GM10266 (cell line): ENCODE results near the gene PIGBOS1.
A peak's percentile ranks its signal among the peaks of the same experiment; 100 is the strongest.
"Not testable (repeated sequence)": the region's sequence is repeated elsewhere in the genome, so short reads cannot be mapped to it uniquely, and the experiment has no call there.

Experiments
- DNase-seq: peaks from one replicate; pipeline ENCODE4 v3.0.0; 2012; ENCODE audit errors: extremely low spot score
- TF ChIP-seq, protein P1 (sequence below): IDR thresholded peaks from 2 replicates; pipeline ENCODE4 v1.5.1; 2012; ENCODE audit warnings: mild to moderate bottlenecking, low read depth; ENCODE audit not compliant: control insufficient read depth, insufficient read depth; ENCODE audit errors: missing control alignments

The PIGBOS1 gene

GRCh38 chr15:55334997-55335396 lies 16.1 kb upstream of the PIGBOS1 start:
- DNase-seq: no peak
- TF ChIP-seq, protein P1, sequence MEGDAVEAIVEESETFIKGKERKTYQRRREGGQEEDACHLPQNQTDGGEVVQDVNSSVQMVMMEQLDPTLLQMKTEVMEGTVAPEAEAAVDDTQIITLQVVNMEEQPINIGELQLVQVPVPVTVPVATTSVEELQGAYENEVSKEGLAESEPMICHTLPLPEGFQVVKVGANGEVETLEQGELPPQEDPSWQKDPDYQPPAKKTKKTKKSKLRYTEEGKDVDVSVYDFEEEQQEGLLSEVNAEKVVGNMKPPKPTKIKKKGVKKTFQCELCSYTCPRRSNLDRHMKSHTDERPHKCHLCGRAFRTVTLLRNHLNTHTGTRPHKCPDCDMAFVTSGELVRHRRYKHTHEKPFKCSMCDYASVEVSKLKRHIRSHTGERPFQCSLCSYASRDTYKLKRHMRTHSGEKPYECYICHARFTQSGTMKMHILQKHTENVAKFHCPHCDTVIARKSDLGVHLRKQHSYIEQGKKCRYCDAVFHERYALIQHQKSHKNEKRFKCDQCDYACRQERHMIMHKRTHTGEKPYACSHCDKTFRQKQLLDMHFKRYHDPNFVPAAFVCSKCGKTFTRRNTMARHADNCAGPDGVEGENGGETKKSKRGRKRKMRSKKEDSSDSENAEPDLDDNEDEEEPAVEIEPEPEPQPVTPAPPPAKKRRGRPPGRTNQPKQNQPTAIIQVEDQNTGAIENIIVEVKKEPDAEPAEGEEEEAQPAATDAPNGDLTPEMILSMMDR: no peak

DNA sequence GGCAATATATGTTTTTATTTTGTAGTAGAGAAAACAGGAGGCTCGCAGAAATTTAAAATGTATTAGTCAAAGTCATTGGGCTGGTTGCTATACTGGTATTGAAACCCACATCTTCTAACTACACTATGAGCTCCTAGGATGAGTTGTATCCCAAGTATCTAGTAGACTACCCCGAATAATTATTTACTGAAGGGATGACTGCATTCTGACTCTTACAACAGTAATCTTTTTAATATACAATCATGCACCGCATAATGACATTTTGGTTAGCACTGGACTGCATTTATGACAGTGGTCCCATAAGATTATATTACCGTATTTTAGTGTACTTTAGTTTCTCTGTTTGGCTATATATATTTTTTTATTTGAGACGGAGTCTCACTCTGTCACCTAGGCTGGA lies 15.4 kb upstream of the PIGBOS1 start:
- DNase-seq: no peak
- TF ChIP-seq, protein P1: no peak

DNA sequence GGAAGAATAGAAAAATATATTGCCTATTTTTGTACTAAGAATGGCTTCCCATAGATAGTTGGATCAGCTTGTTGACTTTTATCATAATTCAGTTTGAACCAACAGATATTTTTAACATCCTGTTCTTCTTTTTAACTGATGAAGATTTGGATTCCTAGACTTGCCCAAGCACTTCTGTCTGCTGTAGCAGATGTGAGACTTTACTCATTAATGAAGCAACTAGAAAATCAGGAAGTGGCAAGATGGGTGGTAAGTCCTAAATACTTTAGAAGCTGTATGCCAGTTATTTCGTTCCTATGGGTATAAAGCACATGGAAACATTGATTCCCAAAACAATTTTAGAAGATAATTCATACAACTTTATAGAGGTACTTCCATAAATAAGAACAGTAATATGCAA lies 8.5 kb upstream of the PIGBOS1 start:
- TF ChIP-seq, protein P1: no peak
- DNase-seq: no peak

DNA sequence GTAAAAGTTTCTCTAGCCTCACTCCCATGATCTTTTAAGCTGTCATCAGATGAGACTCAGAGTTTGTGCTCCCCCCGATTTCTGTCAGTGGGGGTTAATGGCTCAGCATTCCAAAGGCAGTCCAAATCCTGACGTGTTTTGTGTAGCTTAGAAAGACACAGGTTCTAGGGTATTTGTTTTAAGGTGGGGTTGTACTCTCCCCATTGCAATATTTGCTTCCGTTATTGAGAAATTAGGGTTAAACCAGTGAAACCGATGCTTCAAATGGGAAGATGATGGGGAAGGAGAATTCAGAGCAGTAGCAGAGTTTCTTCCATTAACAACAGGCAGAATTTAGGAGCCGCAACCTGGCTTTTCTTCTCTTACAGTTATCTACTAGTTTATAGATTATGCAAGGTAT lies 3.5 kb upstream of the PIGBOS1 start:
- no peak for DNase-seq
- TF ChIP-seq, protein P1: no peak

DNA sequence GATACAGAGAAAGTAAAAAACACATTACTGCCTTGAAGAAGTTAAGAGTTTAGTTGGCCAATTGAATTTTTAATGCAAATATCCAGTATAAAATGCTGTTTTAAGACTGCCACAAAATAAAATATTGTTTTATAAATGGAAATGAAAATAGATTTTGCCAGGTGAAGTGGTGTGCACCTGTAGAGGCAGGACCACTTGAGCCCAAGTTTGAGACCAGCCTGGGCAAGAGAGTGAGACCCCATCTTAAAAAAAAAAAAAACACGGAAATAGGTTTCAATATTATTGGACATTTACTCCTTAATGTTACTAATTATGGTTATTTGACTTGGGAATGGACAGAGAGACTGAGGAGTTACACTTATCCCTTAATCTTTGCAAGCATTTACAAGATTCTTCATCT lies 2.0 kb upstream of the PIGBOS1 start:
- TF ChIP-seq, protein P1: no peak
- no peak for DNase-seq

GRCh38 chr15:55320238-55320550 lies 1.3 kb upstream of the PIGBOS1 start:
- TF ChIP-seq, protein P1: no peak
- no peak for DNase-seq

- TF ChIP-seq, protein P1: no peak
- DNase-seq: peak; percentile 56
Measured at GRCh38 chr15:55319537-55320237, 764 bp upstream of the PIGBOS1 start.

DNA sequence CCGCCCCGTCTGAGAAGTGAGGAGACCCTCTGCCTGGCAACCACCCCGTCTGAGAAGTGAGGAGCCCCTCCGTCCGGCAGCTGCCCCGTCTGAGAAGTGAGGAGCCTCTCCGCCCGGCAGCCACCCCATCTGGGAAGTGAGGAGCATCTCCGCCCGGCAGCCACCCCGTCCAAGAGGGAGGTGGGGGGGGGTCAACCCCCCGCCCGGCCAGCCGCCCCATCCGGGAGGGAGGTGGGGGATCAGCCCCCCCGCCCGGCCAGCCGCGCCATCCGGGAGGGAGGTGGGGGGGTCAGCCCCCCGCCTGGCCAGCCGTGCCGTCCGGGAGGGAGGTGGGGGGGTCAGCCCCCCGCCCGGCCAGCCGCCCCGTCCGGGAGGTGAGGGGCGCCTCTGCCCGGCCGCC lies 16.1 kb downstream of the PIGBOS1 start:
- not testable (repeated sequence) for DNase-seq
